Glutamatergic neuron (in vitro differentiated cells): ENCODE results near the gene JAZF1. TPM values are rescaled to one million over a fixed set of nuclear protein-coding genes. Genes with fewer than 3 reads are reported as not detected.

Experiments
- DNase-seq: peaks from one replicate; pipeline ENCODE4 v3.0.0; 2022
- H3K27ac Mint-ChIP-seq: one replicate; pipeline ENCODE4 v1.8.0; 2020; ENCODE audit warnings: mild to moderate bottlenecking, mixed read lengths, inconsistent platforms; ENCODE audit not compliant: unreplicated experiment
- H3K27me3 Mint-ChIP-seq: one replicate; pipeline ENCODE4 v1.8.0; 2020; ENCODE audit warnings: mild to moderate bottlenecking, moderate library complexity, mixed read lengths, inconsistent platforms; ENCODE audit not compliant: unreplicated experiment
- H3K36me3 Mint-ChIP-seq: one replicate; pipeline ENCODE4 v1.8.0; 2020; ENCODE audit warnings: mild to moderate bottlenecking, mixed read lengths, inconsistent platforms; ENCODE audit not compliant: unreplicated experiment
- H3K4me1 Mint-ChIP-seq: one replicate; pipeline ENCODE4 v1.8.0; 2020; ENCODE audit warnings: mild to moderate bottlenecking, low read depth, mixed read lengths, inconsistent platforms; ENCODE audit not compliant: unreplicated experiment
- H3K4me3 Mint-ChIP-seq: one replicate; pipeline ENCODE4 v1.8.0; 2020; ENCODE audit warnings: mild to moderate bottlenecking, mixed read lengths, inconsistent platforms; ENCODE audit not compliant: unreplicated experiment
- H3K9me3 Mint-ChIP-seq: one replicate; pipeline ENCODE4 v1.8.0; 2020; ENCODE audit warnings: mild to moderate bottlenecking, moderate library complexity, mixed read lengths, inconsistent platforms; ENCODE audit not compliant: unreplicated experiment
- total RNA-seq: library from RNA; stranded (reverse); fragmentation: NEBNext Ultra II Directional; extraction: Animal tissue kit (Norgen Biotek cat#: 25700); gene quantifications from one replicate; pipeline ENCODE4 v1.2.1, GENCODE V29; 2021; ENCODE audit not compliant: unreplicated experiment
- TF ChIP-seq, protein P1 (sequence below): fragments of 200-600 bp; sonication (generic); IDR thresholded peaks from one replicate; pipeline ENCODE4 v1.5.0; 2021; ENCODE audit not compliant: partially characterized antibody, unreplicated experiment

The JAZF1 gene
- total RNA-seq, 1 donor from 2014 or later = 14.1 TPM

- Mint-ChIP-seq H3K9me3 (no peaks in the 10 kb centered on the region), H3K4me1 (no peaks in the 10 kb centered on the region), H3K27me3 (peaks cover 2% of the 10 kb centered on the region), H3K27ac (no peak overlapping the region), H3K36me3 (peaks cover 5% of the 10 kb centered on the region), H3K4me3 (no peak overlapping the region)
- TF ChIP-seq, protein P1, sequence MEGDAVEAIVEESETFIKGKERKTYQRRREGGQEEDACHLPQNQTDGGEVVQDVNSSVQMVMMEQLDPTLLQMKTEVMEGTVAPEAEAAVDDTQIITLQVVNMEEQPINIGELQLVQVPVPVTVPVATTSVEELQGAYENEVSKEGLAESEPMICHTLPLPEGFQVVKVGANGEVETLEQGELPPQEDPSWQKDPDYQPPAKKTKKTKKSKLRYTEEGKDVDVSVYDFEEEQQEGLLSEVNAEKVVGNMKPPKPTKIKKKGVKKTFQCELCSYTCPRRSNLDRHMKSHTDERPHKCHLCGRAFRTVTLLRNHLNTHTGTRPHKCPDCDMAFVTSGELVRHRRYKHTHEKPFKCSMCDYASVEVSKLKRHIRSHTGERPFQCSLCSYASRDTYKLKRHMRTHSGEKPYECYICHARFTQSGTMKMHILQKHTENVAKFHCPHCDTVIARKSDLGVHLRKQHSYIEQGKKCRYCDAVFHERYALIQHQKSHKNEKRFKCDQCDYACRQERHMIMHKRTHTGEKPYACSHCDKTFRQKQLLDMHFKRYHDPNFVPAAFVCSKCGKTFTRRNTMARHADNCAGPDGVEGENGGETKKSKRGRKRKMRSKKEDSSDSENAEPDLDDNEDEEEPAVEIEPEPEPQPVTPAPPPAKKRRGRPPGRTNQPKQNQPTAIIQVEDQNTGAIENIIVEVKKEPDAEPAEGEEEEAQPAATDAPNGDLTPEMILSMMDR = no peak
- DNase-seq = no peak
Observed at GRCh38 chr7:28192786-28193585, 12.4 kb upstream of the JAZF1 start.

DNA sequence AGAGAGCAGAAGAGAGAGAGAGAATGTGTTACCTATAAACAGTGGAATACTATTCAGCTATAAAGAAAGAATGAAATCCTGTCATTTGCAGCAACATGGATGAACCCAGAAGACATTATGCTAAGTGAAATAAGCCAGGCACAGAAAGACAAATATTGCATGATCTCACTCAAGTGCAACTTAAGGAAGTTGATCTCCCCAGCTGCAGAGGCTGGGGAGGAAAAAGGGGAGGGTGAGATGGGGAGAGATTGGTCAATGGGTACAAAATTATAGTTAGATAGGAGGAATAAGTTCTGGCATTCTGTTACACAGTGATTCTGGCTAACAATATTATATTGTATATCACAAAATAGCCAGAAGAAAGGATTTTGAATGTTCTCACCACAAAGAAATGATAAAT, 11.2 kb upstream of the JAZF1 start:
- no peak overlapping the region for H3K4me3 Mint-ChIP-seq
- H3K27me3 Mint-ChIP-seq = peaks cover 2% of the 10 kb centered on the region
- no peaks in the 10 kb centered on the region for H3K36me3 Mint-ChIP-seq
- no peaks in the 10 kb centered on the region for H3K9me3 Mint-ChIP-seq
- TF ChIP-seq, protein P1 = no peak
- no peak overlapping the region for H3K27ac Mint-ChIP-seq
- no peak for DNase-seq
- H3K4me1 Mint-ChIP-seq = no peaks in the 10 kb centered on the region

- no peak for DNase-seq
- H3K27ac Mint-ChIP-seq = no peak overlapping the region
- no peaks in the 10 kb centered on the region for H3K9me3 Mint-ChIP-seq
- H3K4me1 Mint-ChIP-seq = no peaks in the 10 kb centered on the region
- no peak overlapping the region for H3K4me3 Mint-ChIP-seq
- H3K27me3 Mint-ChIP-seq = peaks cover 2% of the 10 kb centered on the region
- TF ChIP-seq, protein P1 = no peak
- no peaks in the 10 kb centered on the region for H3K36me3 Mint-ChIP-seq
Observed at GRCh38 chr7:28191184-28191583, 10.6 kb upstream of the JAZF1 start.

DNA sequence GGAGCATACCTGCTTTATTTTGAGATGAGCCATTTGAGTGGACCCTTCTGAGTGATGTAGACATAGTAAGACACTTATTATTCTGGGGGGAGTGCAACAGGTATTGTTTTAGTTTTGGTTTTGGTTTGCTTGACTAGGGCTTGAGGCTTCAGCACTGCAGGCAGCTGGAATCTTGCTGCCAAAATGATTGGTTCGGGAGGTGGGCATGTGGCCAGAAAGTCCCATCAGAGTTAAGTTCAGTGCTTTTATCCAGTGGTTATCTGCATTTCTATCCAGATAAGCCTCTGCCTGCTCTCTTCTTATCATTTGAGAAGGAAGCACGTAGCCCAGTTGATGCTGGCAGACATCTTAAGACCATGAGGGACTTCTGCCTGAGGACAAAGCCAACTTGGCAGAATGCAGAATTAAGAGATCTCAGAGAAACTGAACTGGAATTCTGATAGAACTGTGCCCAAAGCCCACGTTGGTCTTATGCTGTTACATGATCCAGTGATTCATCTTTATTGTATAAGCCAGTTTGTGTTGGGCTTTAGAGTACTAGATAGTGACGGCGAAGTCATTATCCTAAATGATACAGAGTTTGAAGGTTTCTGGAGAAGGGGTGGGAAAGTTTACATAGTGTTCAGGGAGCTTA, 9.6 kb upstream of the JAZF1 start:
- no peaks in the 10 kb centered on the region for H3K27me3 Mint-ChIP-seq
- no peak overlapping the region for H3K27ac Mint-ChIP-seq
- no peak for DNase-seq
- TF ChIP-seq, protein P1 = no peak
- H3K4me3 Mint-ChIP-seq = no peak overlapping the region
- H3K4me1 Mint-ChIP-seq = no peaks in the 10 kb centered on the region
- H3K9me3 Mint-ChIP-seq = no peaks in the 10 kb centered on the region
- H3K36me3 Mint-ChIP-seq = no peaks in the 10 kb centered on the region

- TF ChIP-seq, protein P1 = no peak
- Mint-ChIP-seq H3K27ac (no peak overlapping the region), H3K4me1 (no peaks in the 10 kb centered on the region), H3K27me3 (no peaks in the 10 kb centered on the region), H3K9me3 (peaks cover 2% of the 10 kb centered on the region), H3K36me3 (no peaks in the 10 kb centered on the region), H3K4me3 (no peak overlapping the region)
- DNase-seq = no peak
Observed at GRCh38 chr7:28187012-28187411, 6.4 kb upstream of the JAZF1 start.
